GM04503 (cell line): Measurements from ENCODE around the gene RPTN.

ENCODE experiments used
- DNase-seq: peaks from one replicate; pipeline ENCODE4 v3.0.0-alpha.2; 2012; ENCODE audit warnings: low read depth

Gene RPTN

GRCh38 chr1:152110860-152111514, 48.0 kb downstream of the RPTN start:
- DNase-seq, result no peak

- no peak for DNase-seq
Measured at GRCh38 chr1:152110365-152110859, 48.6 kb downstream of the RPTN start.

DNA sequence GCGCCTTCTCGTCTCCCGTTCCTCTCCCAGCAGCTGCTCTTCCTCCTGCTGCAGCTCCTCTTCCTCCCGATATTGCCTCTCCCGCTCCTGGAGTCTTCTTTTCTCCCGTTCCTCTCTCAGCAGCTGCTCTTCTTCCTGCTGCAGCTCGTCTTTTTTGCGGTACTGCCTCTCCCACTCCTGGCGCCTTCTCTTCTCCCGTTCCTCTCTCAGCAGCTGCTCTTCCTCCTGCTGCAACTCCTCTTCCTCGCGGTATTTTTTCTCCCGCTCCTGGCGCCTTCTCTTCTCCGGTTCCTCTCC, 49.1 kb downstream of the RPTN start:
- DNase-seq, result no peak

- DNase-seq, result no peak
Measured at GRCh38 chr1:152109231-152109997, 49.6 kb downstream of the RPTN start.

- DNase-seq, result no peak
Measured at GRCh38 chr1:152108882-152109222, 50.2 kb downstream of the RPTN start.

- no peak for DNase-seq
Measured at GRCh38 chr1:152107984-152108881, 50.8 kb downstream of the RPTN start.

DNA sequence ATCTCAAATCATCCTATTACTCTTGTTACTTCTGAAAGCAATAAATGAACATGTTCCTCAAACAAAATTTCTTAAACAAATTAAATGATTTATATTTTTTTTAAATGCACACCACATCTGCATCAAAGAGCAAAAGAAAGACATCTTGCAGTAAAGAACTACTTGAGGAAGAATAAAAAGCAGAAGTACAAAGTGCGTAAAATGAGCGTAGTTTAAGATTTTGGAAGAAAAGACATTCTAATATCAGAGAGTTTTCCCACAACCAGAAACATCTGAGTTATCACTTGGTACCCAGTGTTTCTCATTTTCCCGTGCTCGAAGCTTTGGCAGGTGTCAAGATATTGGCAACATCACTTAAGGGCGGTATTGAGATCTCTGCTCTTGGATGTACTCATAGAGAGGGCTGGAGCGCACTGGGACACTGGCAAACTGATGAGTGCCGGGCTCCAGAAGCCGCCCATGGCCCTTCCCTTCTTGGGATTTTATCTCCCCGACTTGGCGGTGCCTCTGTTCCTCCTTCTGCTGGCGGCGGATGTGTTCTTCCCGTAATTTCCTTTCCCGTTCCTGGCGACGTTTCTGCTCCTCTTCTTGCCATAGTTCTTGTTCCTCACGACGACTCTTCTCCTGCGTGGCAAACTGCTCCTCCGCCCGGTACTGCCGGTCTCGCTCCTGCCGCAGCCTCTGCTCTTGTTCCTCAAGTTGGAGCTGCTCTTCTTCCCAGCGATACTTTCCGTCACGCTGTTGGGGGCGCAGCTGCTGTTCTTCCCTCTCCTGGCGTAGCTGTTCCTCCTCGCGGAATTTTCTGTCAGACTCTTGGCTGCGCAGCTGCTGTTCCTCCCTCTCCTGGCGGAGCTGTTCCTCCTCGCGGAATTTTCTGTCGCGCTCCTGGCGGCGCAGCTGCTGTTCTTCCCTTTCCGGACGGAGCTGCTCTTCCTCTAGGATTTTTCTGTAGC, 51.7 kb downstream of the RPTN start:
- DNase-seq, result no peak

- DNase-seq, result no peak
Measured at GRCh38 chr1:152104854-152105253, 54.2 kb downstream of the RPTN start.
